ENCODE results near the gene LRRC55. TPM values are rescaled to one million over a fixed set of nuclear protein-coding genes. Genes with fewer than 3 reads are reported as not detected.

Gene LRRC55
- total and polyA plus RNA-seq, 9 of the 15 experiments (the other 6 are each of a cell fraction or from before 2014, with no cell fraction given) = not detected

DNA sequence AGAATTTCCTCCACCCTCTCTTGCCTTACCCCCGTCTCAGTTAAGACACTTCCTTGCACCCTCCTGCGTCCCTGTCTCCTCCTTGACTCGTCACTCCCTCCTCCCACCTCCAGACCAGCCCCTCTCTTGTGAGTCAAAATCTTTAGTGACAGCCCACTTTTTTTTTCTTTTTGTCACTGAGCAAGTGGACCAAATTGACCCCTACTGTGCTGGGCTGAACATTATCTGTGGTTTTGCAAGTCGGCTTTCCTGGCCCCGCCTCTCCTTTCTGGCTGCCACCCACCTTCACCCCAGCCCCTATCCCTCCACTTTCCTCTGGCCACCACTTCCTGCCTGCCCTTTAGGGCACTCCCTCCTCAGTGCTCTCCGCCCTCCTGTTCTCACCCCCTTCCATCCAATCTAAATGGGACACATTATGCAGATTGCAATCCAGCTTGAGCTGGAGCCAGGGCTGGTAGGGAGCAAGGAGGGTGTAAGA lies 55.5 kb downstream of the LRRC55 start, which contains the start of gene APLNR (continued):
- TF ChIP-seq, protein P1, sequence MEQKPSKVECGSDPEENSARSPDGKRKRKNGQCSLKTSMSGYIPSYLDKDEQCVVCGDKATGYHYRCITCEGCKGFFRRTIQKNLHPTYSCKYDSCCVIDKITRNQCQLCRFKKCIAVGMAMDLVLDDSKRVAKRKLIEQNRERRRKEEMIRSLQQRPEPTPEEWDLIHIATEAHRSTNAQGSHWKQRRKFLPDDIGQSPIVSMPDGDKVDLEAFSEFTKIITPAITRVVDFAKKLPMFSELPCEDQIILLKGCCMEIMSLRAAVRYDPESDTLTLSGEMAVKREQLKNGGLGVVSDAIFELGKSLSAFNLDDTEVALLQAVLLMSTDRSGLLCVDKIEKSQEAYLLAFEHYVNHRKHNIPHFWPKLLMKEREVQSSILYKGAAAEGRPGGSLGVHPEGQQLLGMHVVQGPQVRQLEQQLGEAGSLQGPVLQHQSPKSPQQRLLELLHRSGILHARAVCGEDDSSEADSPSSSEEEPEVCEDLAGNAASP (IDR thresholded peaks at IDR 0.05) = 0 out of 2 replicates have a peak, but pooled peaks have one; percentile 38
- TF ChIP-seq ZBTB34 (CRISPR knock-in tag; IDR thresholded peaks at IDR 0.05) (no peak), ARNT (IDR thresholded peaks at IDR 0.05) (no peak), KLF1 (tag; IDR thresholded peaks at IDR 0.05) (no peak), FOS (IDR thresholded peaks at IDR 0.05; ENCODE audit: extremely low read depth, insufficient read length) (no peak), PHF8 (IDR thresholded peaks at IDR 0.05; ENCODE audit: borderline replicate concordance, low read length) (peak; percentile 13; the same call in 1 of the 2 replicates), NRF1 (conservative IDR thresholded peaks at IDR 0.05 in 1 of 2, IDR thresholded peaks at IDR 0.05 in 1 of 2) (peak; percentile 21 to 39; a peak in 2 of 4 replicates)

GRCh38 chr11:57239348-57239747 lies 57.6 kb downstream of the LRRC55 start:
- ChIA-PET POLR2A (no interaction called here), CTCF (ENCODE audit: low intra/inter-chr PET ratio) (interaction anchor here (0.6 kb wide), 1 partner anchor 117 kb away, joined by 3 read pairs; no protein-coding TSS in a partner anchor)
- FAIRE-seq = no peak
- H3K9ac ChIP-seq (ENCODE audit: insufficient read depth in 1 of 2, low read depth in 2 of 2, low read length in 2 of 2) = no peak overlapping the region
- in situ Hi-C loops (cut with MboI) (no loop called here), intact Hi-C loops (cut with micrococcal nuclease) (no loop called here)
- no peaks in the 10 kb centered on the region; the same call in 2 of the 3 replicates for H3K79me2 ChIP-seq (ENCODE audit: control insufficient read depth, insufficient read depth, low read length)
- H3K9me1 ChIP-seq (ENCODE audit: control insufficient read depth, insufficient read depth, low read length) = no peaks in the 10 kb centered on the region
- H3K4me2 ChIP-seq (ENCODE audit: insufficient read depth, low read length) = peak overlapping the region; percentile 21; the same call in 1 of the 2 replicates
- no peaks in the 10 kb centered on the region for H3K36me3 ChIP-seq (ENCODE audit: control insufficient read depth, insufficient read depth, low read length)
- no peak overlapping the region for H2AFZ ChIP-seq (ENCODE audit: low read depth, low read length)
- no peaks in the 10 kb centered on the region for H3K27me3 ChIP-seq (ENCODE audit: control insufficient read depth in 2 of 2, insufficient read depth in 2 of 2, low read length in 2 of 2)
- DNase-seq (ENCODE audit: extremely low read depth in 1 of 4, low spot score in 3 of 4) = peak in 2 of 4 experiments; percentile 48 to 62
- H4K20me1 ChIP-seq (replicated peaks; ENCODE audit: control insufficient read depth, insufficient read depth, low read length) = no peaks in the 10 kb centered on the region
- H3K4me3 ChIP-seq = no peak overlapping the region
- no peaks in the 10 kb centered on the region for H3K9me3 ChIP-seq (replicated peaks; ENCODE audit: control insufficient read depth, insufficient read depth, low read depth, low read length)
- no TSS peak for BruUV-seq (replicated peaks)
- WGBS (ENCODE audit: insufficient coverage, low coverage, missing lambda C conversion rate) = 0% methylated on average over 1 of the region's 1 CpG
- peaks cover 46 to 74% of the 10 kb centered on the region in 2 experiments for H3K4me1 ChIP-seq (replicated peaks in 1 of 2; ENCODE audit: control insufficient read depth in 2 of 2, insufficient read depth in 2 of 2, low read length in 2 of 2)
- peak; percentile 16 for ATAC-seq
- H3K27ac ChIP-seq (ENCODE audit: extremely low read depth, low read depth, low read length) = no peak overlapping the region; the same call in 2 of the 3 replicates
- TF ChIP-seq TCF3 (CRISPR knock-in tag; IDR thresholded peaks at IDR 0.05) (peak; percentile 87), ZNF445 (CRISPR knock-in tag; IDR thresholded peaks at IDR 0.05; ENCODE audit: low read depth) (no peak), CBFA2T3 (IDR thresholded peaks at IDR 0.05) (peak; percentile 90), PHB2 (IDR thresholded peaks at IDR 0.05; ENCODE audit: low read depth) (no peak), GATA2 (CRISPR knock-in tag; IDR thresholded peaks at IDR 0.05) (peak; percentile 74), YY1 (IDR thresholded peaks at IDR 0.05; ENCODE audit: borderline replicate concordance in 1 of 3, control insufficient read depth in 1 of 3, extremely low read depth in 1 of 3, insufficient read depth in 3 of 3, insufficient read length in 1 of 3, insufficient replicate concordance in 2 of 3, low read depth in 1 of 3, low read length in 2 of 3) (no peak), SMARCB1 (IDR thresholded peaks at IDR 0.05; ENCODE audit: insufficient read length, low read depth) (no peak), TRIM24 (IDR thresholded peaks at IDR 0.05) (peak in 1 of 2 experiments; percentile 55; a peak in 1 of 4 replicates), ZNF324 (CRISPR knock-in tag; IDR thresholded peaks at IDR 0.05) (peak; percentile 63; the same call in 1 of the 2 replicates), XRCC3 (IDR thresholded peaks at IDR 0.05) (no peak), ZFPM2 (CRISPR knock-in tag; IDR thresholded peaks at IDR 0.05) (no peak), NCOR1 (IDR thresholded peaks at IDR 0.05) (peak; percentile 81), TAL1 (IDR thresholded peaks at IDR 0.05) (peak; percentile 86), ARID1B (IDR thresholded peaks at IDR 0.05) (peak; percentile 90)
